Measurements from ENCODE around the gene RERE.
A peak's percentile ranks its signal among the peaks of the same experiment; 100 is the strongest.

RERE gene

GRCh38 chr1:8471451-8471850 is 346.0 kb downstream of the RERE start:
- no peak for DNase-seq
- in situ Hi-C loops (cut with HindIII; ENCODE audit: low pct_ligation_motif_present, low pct_unique_long_range_greater_than_20kb, low sequenced_read_pairs): no loop called here

GRCh38 chr1:8468751-8469150 is 348.7 kb downstream of the RERE start:
- in situ Hi-C loops (cut with HindIII; ENCODE audit: low pct_ligation_motif_present, low pct_unique_long_range_greater_than_20kb, low sequenced_read_pairs): no loop called here
- no peak for DNase-seq

GRCh38 chr1:8467308-8467707 is 350.1 kb downstream of the RERE start:
- DNase-seq: no peak
- in situ Hi-C loops (cut with HindIII; ENCODE audit: low pct_ligation_motif_present, low pct_unique_long_range_greater_than_20kb, low sequenced_read_pairs): no loop called here

DNA sequence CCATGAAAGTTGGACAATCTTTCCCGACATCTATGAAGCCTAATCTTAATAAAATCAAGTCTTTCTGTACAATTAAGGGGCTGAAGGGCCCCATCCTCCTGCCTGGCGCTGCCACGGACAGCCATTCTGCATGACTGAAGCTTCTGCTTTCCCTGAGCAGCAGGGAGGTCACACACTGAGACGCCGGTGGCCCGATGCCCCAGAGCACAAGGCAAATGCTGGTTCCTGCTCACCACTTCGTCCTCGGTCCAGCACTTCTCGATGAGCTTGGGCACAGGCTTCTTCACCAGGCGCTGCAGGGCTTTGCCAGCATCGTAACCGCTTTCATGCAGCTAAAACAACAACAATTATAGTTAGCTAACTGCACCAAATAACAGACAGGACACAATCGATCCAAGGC is 351.7 kb downstream of the RERE start:
- in situ Hi-C loops (cut with HindIII; ENCODE audit: low pct_ligation_motif_present, low pct_unique_long_range_greater_than_20kb, low sequenced_read_pairs): no loop called here
- DNase-seq: no peak

- in situ Hi-C loops (cut with HindIII; ENCODE audit: low pct_ligation_motif_present, low pct_unique_long_range_greater_than_20kb, low sequenced_read_pairs): no loop called here
- DNase-seq: no peak
Measured at GRCh38 chr1:8465013-8465412, 352.4 kb downstream of the RERE start.

GRCh38 chr1:8464377-8464776 is 353.1 kb downstream of the RERE start:
- no peak for DNase-seq
- in situ Hi-C loops (cut with HindIII; ENCODE audit: low pct_ligation_motif_present, low pct_unique_long_range_greater_than_20kb, low sequenced_read_pairs): no loop called here

- in situ Hi-C loops (cut with HindIII; ENCODE audit: low pct_ligation_motif_present, low pct_unique_long_range_greater_than_20kb, low sequenced_read_pairs): no loop called here
- no peak for DNase-seq
Measured at GRCh38 chr1:8463144-8463927, 354.1 kb downstream of the RERE start.

- no peak for DNase-seq
- in situ Hi-C loops (cut with HindIII; ENCODE audit: low pct_ligation_motif_present, low pct_unique_long_range_greater_than_20kb, low sequenced_read_pairs): no loop called here
Measured at GRCh38 chr1:8462371-8462892, 355.0 kb downstream of the RERE start.

GRCh38 chr1:8461351-8462110 is 355.9 kb downstream of the RERE start:
- in situ Hi-C loops (cut with HindIII; ENCODE audit: low pct_ligation_motif_present, low pct_unique_long_range_greater_than_20kb, low sequenced_read_pairs): no loop called here
- DNase-seq: no peak

DNA sequence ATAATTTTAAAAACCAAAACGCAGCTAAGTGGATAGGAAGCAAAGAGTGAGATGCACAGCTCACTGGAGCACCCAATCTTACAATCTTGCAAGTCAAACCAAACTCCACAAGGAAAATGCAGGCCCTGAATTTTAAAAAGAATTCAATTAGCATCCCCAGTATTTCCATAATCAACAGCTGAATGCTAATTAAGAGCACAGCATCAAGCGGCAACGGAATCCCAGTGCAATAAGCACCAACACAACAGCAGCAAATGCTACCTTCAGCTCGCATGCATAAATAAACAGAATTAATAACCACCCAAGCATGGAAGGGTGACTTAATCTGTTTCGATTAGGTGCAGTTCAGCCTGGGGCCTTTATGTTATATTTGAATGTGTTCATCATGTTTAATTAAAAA is 356.7 kb downstream of the RERE start:
- DNase-seq: no peak
- in situ Hi-C loops (cut with HindIII; ENCODE audit: low pct_ligation_motif_present, low pct_unique_long_range_greater_than_20kb, low sequenced_read_pairs): no loop called here

GRCh38 chr1:8460132-8460544 is 357.3 kb downstream of the RERE start:
- DNase-seq: no peak
- in situ Hi-C loops (cut with HindIII; ENCODE audit: low pct_ligation_motif_present, low pct_unique_long_range_greater_than_20kb, low sequenced_read_pairs): no loop called here

DNA sequence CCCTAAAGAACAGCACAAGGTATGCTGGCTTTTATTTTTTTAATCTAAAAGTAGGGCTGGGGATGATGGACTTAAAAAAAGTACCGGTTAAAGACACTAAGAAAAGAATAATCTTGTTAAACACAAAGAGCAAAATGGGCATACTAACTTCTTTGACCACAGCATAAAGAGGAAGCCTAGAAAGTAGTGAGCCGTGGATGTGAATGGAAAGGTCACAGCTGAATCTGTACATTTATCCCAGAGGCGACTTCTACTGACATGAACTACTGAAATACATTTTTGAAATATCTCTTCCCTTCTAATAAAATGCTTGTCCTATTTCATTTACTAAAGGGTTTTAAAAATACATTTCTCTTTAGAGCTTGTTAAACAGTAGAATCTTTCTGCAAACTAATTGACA is 358.8 kb downstream of the RERE start:
- no peak for DNase-seq
- in situ Hi-C loops (cut with HindIII; ENCODE audit: low pct_ligation_motif_present, low pct_unique_long_range_greater_than_20kb, low sequenced_read_pairs): no loop called here

GRCh38 chr1:8457760-8458381 is 359.6 kb downstream of the RERE start:
- no peak for DNase-seq
- in situ Hi-C loops (cut with HindIII; ENCODE audit: low pct_ligation_motif_present, low pct_unique_long_range_greater_than_20kb, low sequenced_read_pairs): no loop called here

DNA sequence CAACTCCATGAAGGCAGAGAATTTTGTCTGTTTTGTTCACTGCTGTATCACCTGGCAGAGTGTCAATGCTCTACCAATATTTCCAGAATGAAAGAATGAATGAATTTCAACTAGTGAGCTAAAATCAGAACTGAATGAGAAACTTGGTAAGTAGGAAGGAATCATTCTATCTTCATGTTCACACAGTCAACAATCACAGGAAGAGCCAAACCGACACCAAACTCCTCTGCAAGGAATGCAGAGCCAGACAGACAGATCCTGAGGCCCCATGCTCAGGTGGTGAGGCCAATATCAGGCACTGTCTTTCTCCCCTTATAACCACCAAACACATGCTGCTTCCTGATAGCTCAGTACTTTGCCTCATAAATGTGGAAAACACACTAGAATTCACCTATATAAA is 360.4 kb downstream of the RERE start:
- in situ Hi-C loops (cut with HindIII; ENCODE audit: low pct_ligation_motif_present, low pct_unique_long_range_greater_than_20kb, low sequenced_read_pairs): no loop called here
- no peak for DNase-seq

DNA sequence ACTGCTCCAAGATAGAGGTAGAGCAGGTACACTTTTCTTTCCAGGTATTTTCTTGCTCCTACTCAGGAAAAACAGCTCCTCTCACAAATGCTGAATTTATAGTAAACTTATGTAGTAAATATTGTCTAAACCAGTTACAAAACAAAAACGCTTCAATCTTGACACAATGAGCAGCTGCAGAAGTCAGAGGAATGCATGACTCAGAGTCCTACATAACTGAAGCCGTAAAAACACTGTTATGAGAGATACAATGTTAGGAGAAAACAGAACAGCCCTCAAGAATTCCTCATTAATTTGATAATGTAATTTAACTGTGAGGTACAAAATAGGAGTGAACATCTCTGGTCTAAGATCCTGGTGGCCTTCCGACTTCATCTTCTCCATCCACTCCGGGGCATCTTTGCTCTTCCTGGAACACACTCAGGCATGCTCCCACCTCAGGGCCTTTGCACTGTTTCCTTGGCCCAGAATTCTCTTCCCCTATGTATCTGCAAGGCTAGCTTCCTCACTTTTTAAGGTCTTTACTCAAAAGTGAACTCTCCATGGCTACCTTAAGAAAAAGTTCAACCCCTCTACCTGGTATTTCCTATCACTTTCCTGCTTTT is 361.0 kb downstream of the RERE start:
- DNase-seq: peak; percentile 37
- in situ Hi-C loops (cut with HindIII; ENCODE audit: low pct_ligation_motif_present, low pct_unique_long_range_greater_than_20kb, low sequenced_read_pairs): no loop called here

DNA sequence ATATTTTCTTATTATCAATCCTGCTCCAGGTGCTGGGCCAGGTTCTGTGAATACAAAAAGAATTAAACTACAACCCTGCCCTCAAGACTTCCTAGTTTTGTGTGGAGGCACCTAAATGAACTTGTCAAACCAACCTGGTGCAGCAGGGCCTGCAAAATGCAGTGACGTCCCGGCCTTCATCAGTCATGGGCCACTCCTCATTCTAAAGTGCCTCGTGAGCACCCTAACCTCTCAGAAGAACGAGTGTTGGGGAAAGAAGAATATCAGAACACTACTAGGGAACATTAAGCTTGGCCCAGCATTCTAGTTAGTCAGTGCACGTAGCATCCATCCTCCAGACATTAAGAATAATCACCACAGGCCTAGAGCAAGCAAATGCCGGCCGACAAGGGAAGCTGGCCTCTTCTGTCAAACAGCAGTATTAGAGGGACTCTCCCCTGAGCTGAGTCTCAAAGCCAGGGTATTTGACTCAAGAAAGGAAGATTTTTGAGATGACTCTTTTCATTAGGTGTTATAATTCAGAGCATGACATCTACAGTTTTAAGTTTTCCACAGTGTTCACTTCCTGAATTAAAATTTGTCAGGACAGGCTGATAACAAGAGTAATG is 361.6 kb downstream of the RERE start:
- DNase-seq: no peak
- in situ Hi-C loops (cut with HindIII; ENCODE audit: low pct_ligation_motif_present, low pct_unique_long_range_greater_than_20kb, low sequenced_read_pairs): no loop called here

DNA sequence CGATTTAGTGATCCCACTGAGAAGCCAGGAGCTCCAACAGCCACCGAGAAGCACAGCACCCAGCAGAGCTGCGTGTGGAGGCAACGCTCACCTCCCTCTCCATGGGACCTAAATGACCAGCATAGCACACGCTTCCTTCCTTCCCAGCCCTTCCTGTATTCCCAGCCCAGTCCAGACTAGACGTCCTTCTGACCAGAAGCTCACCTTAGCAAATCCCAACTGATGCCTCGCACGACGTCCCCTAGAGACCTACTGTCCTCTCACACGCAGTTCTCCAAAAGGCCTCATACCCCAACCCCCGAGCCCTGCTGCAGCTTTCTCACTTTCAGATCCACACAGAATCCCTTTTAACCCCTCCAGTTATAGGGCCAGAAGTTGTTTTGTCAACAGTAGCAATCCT is 367.1 kb downstream of the RERE start:
- in situ Hi-C loops (cut with HindIII; ENCODE audit: low pct_ligation_motif_present, low pct_unique_long_range_greater_than_20kb, low sequenced_read_pairs): no loop called here
- no peak for DNase-seq

DNA sequence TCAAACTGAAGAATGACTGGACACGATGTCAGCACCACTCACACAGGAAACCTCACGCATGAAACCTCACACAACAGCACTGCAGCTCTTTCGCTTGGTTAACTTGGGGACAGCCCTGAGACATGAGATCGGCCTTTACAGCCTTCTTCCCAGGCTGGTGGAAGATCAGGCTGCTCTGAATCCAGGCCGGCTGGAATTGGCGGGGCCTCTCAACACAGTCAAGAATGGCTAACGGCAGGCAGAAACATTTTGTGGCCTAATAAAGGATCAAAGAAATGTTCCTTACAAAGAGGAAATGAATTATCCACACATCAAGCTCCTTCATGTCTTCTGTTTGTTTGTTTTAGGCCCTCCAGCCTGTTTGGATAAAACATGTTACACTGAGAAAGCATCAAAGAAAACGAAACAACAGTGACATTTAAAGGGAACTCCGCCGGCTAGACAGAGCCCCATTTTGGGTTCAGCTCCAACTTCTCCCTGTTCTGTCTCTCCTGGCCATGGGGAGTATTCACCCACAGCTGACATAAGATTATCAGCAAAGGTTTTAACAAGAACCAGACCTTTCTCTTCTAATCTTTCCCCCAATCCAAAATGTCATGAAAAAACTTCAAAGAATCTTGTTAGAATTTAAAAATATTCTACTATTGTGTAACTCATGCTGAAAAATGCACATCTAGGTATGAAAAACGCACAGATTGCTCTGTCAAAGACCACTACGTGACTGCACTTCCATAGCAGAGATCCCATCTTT is 368.4 kb downstream of the RERE start:
- in situ Hi-C loops (cut with HindIII; ENCODE audit: low pct_ligation_motif_present, low pct_unique_long_range_greater_than_20kb, low sequenced_read_pairs): no loop called here
- no peak for DNase-seq
